Non-pigmented ciliary epithelial cell (primary cell): ENCODE measurements around the gene AEBP1.

Experiments used
- DNase-seq: peaks from one replicate; pipeline ENCODE4 v3.0.0-alpha.2; 2010; ENCODE audit warnings: low read depth

The AEBP1 gene

DNA sequence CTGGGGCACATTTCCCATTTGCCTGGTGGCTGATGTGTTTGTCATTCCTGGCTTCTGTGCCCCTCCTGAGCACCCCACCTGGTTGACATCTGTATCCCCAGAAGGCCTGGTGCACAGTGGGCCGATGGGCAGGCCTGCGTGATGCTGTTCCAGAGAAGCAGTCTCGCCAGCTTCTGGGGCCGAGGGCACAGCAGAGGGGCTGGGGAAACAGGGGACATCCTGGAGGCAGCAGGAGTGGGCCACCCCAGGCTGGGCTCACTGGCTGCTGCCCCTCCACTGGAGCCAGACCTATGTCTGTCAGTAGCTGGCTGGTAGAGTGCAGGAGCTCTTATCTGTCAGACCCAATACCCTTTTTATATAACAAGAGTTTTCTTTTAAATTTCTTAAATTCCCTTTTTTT lies 37.9 kb downstream of the AEBP1 start:
- no peak for DNase-seq

DNA sequence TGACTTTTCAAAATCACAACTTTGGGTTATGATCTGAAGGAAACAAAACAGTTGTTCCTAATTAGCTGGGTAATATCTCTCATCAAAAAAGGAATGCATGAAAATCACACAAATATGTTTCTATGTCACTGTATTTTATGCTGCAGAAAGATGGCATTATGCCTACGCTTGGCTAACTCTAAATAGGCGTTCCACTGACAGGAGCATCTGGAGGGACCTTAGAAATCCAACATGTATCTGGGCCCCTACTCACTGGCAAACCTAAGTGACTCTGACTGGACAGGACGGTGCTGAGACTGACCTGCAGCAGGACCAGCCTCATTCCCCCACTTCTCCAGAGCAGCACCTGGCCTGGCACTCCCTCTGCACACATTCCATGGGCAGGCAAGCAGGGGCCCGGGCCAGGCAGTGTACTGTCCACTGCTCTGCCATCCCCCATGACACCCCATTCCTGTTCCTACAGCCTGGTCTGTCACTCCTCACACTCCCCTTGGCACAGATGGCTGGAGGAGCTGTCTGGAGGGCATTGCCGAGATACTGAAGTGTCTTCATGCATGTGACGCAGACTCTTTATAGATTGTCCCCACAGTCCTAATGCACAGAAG lies 39.6 kb downstream of the AEBP1 start:
- DNase-seq = no peak

- DNase-seq = no peak
Measured at GRCh38 chr7:44144426-44144967, 40.4 kb downstream of the AEBP1 start.

DNA sequence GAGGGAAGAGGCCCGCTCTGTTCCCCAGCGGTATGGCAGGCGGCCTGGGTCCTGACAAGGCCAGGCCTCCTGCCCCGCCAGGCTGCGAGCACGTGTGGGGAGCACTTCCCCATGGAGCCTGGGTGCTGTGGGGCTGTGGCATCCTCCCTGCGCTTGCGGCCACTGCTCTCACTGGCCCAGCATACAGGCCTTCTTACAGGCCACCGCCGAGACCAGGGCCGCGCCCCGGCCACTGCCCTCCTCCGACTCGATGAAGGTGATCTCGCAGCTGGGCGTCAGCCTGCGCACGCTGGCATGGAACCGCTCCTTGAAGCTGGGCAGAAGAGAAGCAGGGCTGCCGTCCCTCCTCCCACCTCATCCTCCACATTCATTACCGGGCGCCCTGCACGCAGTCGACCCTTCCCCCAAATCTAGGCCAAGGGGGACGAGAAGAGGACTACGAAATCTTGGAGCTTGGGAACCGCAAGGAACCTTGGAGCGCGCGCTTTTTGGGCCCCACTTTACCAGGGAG lies 40.9 kb downstream of the AEBP1 start:
- no peak for DNase-seq

GRCh38 chr7:44145479-44145968 lies 41.4 kb downstream of the AEBP1 start:
- DNase-seq = no peak

DNA sequence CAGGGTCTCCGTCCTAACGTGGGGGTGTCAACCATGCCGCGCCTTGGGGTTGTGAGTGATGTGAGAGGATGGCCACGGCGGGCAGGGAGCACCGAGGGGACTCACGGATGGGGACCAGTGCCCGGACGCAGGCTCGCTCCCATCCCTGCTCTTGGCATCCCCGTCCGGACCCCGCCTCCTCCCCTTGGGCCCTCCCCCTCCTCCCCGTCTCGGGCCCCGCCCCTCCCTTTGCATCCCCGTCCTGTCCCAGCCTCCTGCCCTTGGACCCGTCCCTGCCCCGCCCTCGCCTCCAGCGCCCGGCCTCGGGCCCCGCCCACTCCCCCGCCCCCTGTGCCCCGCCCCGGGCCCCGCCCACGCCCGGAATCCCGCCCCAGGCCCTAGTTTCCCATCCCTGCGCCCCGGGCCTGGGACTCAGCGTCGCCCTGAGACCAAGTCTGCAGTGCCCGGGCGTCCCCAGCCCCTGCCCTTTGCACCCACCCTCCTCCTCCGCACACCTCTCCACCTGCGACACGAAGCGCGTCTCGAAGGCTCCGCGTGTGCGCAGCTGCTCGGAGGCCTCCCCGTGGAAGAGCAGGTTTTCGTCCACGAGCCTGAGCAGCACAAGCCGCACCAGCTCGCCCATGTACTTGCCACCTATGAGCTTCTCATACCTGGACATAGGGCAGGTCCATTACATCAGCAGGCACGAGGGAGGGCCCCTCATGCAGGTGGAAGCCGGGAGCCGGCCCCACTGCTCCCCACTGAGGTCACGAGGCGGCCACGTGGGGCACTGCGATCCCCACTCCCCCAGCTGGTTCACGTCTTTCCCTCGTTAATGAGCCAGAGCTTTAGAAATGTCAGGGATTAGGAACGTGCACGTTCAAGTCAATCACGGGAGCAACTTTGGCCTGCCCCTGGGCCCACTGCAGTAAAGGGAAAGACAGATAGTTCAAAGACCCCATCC lies 42.1 kb downstream of the AEBP1 start:
- no peak for DNase-seq

DNA sequence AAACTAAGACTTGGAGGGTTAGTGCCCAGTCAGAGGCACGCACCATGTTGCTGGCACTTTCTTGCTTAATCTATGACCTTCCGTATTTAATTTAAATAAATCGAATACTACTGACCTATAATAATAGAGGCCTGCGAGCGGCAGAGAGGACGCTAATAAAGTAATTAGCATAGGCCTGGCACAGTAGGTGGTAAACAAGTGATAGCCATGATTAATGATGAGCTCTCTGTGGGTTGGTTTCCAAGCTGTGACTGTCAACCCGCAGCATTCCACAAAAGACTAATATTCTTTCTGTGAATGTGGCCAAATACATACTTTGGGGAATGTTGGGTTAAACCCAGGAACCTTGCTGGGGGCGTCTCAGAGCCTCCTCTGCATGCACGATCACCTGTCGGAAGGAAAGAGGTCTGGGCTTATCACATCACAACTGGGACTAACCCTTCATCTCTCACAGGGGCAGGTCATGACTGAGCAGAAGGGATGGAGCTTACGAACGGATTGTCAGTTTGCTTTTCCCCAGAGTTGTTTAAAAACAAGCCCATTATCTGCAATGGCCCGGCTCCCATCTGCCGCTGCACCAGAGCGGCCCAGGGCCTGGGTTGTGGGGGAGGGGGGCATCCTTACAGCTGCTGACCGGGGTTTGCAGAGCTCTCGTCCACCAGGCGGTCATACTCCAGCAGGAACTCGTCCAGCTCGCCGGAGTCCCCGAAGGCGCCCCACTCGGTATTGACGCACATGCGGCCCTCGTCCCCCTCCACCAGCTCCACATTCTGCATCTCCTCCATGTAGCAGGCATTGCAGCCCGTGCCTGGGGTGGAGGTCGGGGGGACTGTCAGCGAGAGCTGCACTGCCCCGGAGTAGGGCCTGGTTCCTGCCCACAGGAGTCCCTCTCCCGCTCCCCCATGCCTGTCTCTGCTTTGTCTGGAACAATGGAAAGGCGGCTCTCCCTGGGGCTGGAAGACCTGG lies 43.2 kb downstream of the AEBP1 start:
- no peak for DNase-seq

DNA sequence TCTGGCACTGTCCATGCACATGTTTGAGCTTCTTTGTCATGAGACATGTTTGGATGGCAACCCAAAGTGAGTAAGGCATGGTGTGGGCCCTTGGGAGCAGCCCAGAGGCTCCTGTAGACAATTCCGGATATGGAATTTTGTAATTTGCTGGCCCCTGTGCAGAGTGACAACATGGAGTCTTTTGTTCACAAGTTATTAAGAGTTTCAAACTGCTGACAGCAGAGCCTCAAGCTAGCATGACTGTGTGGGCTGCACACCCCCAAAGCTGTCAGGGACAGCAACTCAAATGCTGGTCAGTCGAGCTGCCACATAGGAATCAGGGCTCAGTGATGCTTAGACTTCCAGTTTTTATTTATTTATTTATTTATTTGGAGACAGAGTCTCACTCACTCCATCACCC lies 44.0 kb downstream of the AEBP1 start:
- DNase-seq = no peak

DNA sequence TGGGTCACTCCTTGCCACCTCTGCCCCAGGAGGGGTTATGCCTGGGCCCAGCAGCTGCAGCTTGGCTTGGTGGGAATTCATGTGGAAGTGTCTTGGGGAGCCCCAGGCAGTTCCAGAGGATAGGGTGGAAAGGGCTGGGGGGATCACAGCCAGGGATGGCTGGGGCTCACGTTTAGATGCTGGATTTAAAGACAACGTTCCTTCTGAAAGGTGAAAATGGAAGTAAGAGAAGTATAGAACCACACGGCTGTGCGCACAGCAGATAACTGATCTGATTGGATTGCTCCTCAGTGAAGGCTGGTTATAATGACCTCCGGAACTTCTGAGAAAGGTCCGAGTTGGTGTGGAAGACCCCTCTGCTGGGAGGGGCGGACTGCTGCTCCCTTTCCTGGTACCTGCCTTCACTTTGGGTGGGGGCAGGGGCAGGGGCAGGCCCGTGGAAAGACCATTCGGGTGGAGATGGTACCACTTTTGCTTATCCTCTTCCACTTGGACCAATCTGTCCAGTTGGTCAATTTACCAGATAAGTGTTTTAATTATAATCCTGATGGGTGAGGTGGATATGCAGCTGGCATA lies 44.9 kb downstream of the AEBP1 start:
- no peak for DNase-seq

GRCh38 chr7:44149571-44150465 lies 45.7 kb downstream of the AEBP1 start:
- no peak for DNase-seq

DNA sequence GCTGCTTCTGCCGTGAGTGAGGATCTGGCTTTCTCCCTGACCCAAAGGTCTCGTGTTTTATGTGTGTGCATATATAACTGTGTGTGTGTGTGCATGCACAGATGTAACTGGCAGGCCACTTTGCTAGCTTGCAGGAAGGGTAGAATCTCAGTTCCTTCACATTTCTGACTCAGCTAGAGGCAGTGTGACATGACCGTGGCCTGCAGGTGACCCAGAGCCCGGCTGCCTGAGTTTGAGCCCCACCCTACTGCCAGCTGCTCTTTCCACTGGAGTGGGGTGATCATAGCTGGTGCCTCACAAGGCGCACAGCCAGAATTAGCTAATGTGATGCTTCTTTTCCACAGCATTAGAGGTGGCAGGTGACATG lies 46.3 kb downstream of the AEBP1 start:
- no peak for DNase-seq

DNA sequence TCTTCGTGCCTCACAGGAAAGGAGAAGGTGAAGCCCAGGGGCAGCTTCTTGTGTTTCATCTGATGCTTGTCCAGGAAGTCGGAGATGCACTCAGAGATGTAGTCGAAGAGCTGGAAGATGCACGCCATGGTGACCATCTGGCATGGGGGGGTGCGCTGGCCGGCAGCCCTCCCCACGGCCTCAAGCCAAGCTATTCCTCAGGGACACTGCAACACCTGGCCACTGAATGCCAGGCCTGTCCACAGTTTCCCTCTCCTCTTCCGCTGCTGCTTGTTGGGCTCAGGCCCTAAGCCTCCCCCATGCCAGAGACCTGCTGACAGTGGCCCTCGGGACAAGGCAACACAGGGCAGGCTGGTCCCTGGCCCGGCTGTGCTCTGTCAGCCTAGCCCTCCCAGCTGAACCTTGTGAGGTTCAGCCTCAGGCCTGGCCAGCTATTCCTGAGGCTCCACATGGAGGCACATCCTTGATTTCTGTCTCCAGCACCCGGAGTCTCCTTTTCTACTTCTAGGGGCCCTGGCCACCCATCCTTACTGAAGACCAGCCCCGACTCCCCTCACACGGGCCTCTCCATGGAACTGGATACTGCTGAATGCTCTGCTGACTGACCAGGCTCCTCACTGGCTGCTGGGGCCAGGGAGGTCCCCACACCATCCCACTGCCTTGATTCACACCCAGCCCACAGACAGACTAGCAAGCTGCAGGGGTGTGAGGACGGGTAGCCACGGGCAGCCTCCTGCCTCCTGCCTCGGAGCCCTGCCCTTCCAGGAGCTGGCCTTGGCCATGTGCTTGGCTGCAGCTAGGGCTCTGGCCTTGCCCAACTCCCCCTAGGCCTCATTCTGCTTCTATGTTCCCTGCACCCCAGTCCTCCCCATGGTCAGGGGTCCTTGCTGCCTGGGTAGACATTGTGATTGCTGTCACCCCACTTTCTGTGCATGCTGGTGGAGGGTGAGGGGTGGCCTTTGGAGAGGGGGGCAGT lies 47.1 kb downstream of the AEBP1 start:
- DNase-seq = no peak

GRCh38 chr7:44151956-44152355 lies 47.8 kb downstream of the AEBP1 start:
- DNase-seq = no peak

GRCh38 chr7:44152971-44153947 lies 49.1 kb downstream of the AEBP1 start:
- DNase-seq = no peak

DNA sequence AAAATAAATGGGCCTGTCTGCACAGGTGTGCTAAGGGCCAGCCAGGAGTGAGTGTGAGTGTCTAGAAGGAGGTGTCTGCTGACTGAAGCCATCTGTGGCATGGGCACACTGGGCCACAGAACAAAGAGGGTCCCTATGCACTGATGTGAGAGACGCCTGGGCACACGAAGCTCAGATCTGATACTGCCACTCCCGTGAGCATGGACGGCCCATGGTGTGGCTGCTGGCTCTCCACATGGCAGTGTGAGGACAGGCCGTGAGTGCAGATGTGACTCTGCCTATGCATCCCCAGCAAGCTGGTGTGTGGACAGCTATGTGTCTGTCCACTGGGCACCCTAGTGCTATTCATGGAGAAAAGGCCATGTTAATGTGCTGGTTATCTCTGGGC lies 49.8 kb downstream of the AEBP1 start:
- no peak for DNase-seq

GRCh38 chr7:44154703-44155102 lies 50.6 kb downstream of the AEBP1 start:
- no peak for DNase-seq

GRCh38 chr7:44155191-44156185 lies 51.3 kb downstream of the AEBP1 start:
- no peak for DNase-seq
